SU-DHL-6 (cell line): ENCODE measurements around the gene TEX19.

Experiments used
- H2AFZ ChIP-seq: fragments of 200-600 bp; sonication (generic); 2 replicates; pipeline ENCODE4 v1.6.1; 2014; ENCODE audit warnings: low read depth, mild to moderate bottlenecking, moderate library complexity, mixed read lengths, antibody characterized with exemption, low read length; ENCODE audit not compliant: severe bottlenecking
- H3F3A ChIP-seq: fragments of 200-600 bp; shearing (Covaris generic); 2 replicates; pipeline ENCODE4 v1.6.0; 2016; ENCODE audit warnings: antibody characterized with exemption, mild to moderate bottlenecking; ENCODE audit not compliant: insufficient read depth
- H3K27ac ChIP-seq: fragments of 200-600 bp; sonication (generic); 2 replicates; pipeline ENCODE4 v1.5.1; 2016; ENCODE audit warnings: low read depth, mild to moderate bottlenecking, low read length, moderate library complexity, mixed read lengths
- H3K27me3 ChIP-seq: fragments of 200-600 bp; sonication (generic), shearing (Covaris generic); 2 replicates; pipeline ENCODE4 v1.6.0; 2014; ENCODE audit warnings: mild to moderate bottlenecking, low read length
- H3K36me3 ChIP-seq: fragments of 200-600 bp; sonication (generic); 2 replicates; pipeline ENCODE4 v1.6.1; 2014; ENCODE audit warnings: mild to moderate bottlenecking, low read length, mixed read lengths
- H3K4me2 ChIP-seq: fragments of 300-600, 200-600 bp; shearing (Covaris generic), sonication (generic); 2 replicates; pipeline ENCODE4 v1.6.0; 2014; ENCODE audit warnings: low read length, low read depth, mild to moderate bottlenecking; ENCODE audit not compliant: poor library complexity, severe bottlenecking
- H3K4me3 ChIP-seq: fragments of 200-600 bp; sonication (generic); 2 replicates; pipeline ENCODE4 v1.5.1; 2014; ENCODE audit warnings: antibody characterized with exemption, low read length, mild to moderate bottlenecking, mixed read lengths; ENCODE audit not compliant: insufficient read depth, poor library complexity, severe bottlenecking
- H3K79me2 ChIP-seq: fragments of 200-600 bp; sonication (generic); 2 replicates; pipeline ENCODE4 v1.6.1; 2014; ENCODE audit warnings: mild to moderate bottlenecking, low read length, moderate library complexity; ENCODE audit not compliant: insufficient read depth
- H3K9ac ChIP-seq: fragments of 200-600 bp; sonication (generic); 2 replicates; pipeline ENCODE4 v1.7.0; 2014; ENCODE audit warnings: mild to moderate bottlenecking, low read length
- H3K9me2 ChIP-seq: fragments of 200-600 bp; sonication (generic); replicated peaks from 2 replicates; pipeline ENCODE4 v1.6.1; 2014; ENCODE audit warnings: low read length; ENCODE audit not compliant: insufficient read depth
- H3K9me3 ChIP-seq: fragments of 200-600 bp; sonication (generic); 2 replicates; pipeline ENCODE4 v1.6.1; 2014; ENCODE audit warnings: low read length, mixed read lengths; ENCODE audit not compliant: insufficient read depth
- H4K20me1 ChIP-seq: fragments of 200-600 bp; sonication (generic); 2 replicates; pipeline ENCODE4 v1.6.1; 2014; ENCODE audit warnings: low read depth, mild to moderate bottlenecking, antibody characterized with exemption, low read length, moderate library complexity, mixed read lengths
- EZH2phosphoT487 ChIP-seq: fragments of 200-600 bp; sonication (generic), shearing (Covaris generic); conservative IDR thresholded peaks from 2 replicates; pipeline ENCODE4 v1.6.1; 2018; ENCODE audit warnings: mild to moderate bottlenecking, antibody characterized with exemption, low read length, moderate library complexity, mixed read lengths
- TF ChIP-seq, protein P1 (sequence below): fragments of 200-600 bp; sonication (generic); IDR thresholded peaks from one replicate; pipeline ENCODE4 v1.5.1; 2017; ENCODE audit warnings: antibody characterized with exemption, mild to moderate bottlenecking, low read length, moderate library complexity; ENCODE audit not compliant: insufficient read depth, poor library complexity, severe bottlenecking

TEX19 gene

DNA sequence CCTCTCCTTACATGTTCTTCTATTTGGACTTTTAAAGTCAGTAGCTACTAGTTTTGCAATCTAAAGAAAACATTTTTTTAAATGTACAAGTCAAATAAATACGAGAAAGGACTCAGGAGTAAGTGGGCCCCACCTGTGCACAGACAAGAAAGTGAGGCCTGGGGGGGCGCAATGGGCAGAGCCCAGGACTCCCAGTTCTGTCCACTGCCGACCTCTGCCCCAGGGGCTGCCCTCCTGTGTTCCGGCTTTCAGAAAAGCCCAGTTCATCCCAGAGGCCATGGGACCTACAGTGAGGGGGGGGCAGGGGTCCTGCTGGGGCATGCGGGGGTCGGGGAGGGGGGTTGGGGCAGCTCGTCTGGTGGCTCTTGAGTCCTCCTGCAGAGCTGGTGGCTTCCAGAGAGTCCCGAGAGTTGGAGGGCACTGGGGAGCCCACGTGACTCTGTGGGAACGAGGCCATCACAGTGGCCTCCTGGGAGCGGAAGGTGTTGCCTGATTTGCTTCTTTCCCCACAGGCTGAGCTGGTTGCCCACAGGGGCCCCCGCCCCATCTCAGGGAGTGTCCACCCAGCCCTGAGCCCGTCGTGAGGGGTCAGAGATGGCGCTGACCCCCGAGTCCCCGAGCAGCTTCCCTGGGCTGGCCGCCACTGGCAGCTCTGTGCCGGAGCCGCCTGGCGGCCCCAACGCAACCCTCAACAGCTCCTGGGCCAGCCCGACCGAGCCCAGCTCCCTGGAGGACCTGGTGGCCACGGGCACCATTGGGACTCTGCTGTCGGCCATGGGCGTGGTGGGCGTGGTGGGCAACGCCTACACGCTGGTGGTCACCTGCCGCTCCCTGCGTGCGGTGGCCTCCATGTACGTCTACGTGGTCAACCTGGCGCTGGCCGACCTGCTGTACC lies 14.9 kb downstream of the TEX19 start:
- Histone ChIP-seq H3K27me3 (no peaks in the 10 kb centered on the region), H3K4me2 (no peak overlapping the region), H3K9me3 (no peaks in the 10 kb centered on the region), H2AFZ (no peak overlapping the region), H3K36me3 (no peaks in the 10 kb centered on the region), H3K9ac (no peak overlapping the region), H3K27ac (no peak overlapping the region), H3F3A (no peaks in the 10 kb centered on the region), H3K79me2 (no peaks in the 10 kb centered on the region), H3K4me3 (no peak overlapping the region), H4K20me1 (no peaks in the 10 kb centered on the region), H3K9me2 (no peaks in the 10 kb centered on the region)
- TF ChIP-seq, protein P1, sequence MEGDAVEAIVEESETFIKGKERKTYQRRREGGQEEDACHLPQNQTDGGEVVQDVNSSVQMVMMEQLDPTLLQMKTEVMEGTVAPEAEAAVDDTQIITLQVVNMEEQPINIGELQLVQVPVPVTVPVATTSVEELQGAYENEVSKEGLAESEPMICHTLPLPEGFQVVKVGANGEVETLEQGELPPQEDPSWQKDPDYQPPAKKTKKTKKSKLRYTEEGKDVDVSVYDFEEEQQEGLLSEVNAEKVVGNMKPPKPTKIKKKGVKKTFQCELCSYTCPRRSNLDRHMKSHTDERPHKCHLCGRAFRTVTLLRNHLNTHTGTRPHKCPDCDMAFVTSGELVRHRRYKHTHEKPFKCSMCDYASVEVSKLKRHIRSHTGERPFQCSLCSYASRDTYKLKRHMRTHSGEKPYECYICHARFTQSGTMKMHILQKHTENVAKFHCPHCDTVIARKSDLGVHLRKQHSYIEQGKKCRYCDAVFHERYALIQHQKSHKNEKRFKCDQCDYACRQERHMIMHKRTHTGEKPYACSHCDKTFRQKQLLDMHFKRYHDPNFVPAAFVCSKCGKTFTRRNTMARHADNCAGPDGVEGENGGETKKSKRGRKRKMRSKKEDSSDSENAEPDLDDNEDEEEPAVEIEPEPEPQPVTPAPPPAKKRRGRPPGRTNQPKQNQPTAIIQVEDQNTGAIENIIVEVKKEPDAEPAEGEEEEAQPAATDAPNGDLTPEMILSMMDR: no peak
- no peak for TF ChIP-seq EZH2phosphoT487

- H3K4me2 ChIP-seq: no peak overlapping the region
- no peaks in the 10 kb centered on the region for H3F3A ChIP-seq
- H3K9me2 ChIP-seq: no peaks in the 10 kb centered on the region
- H3K79me2 ChIP-seq: no peaks in the 10 kb centered on the region
- no peaks in the 10 kb centered on the region for H3K36me3 ChIP-seq
- no peaks in the 10 kb centered on the region for H3K27me3 ChIP-seq
- TF ChIP-seq EZH2phosphoT487: no peak
- TF ChIP-seq, protein P1: no peak
- no peak overlapping the region for H2AFZ ChIP-seq
- H3K4me3 ChIP-seq: no peak overlapping the region
- H3K27ac ChIP-seq: no peak overlapping the region
- no peaks in the 10 kb centered on the region for H3K9me3 ChIP-seq
- H4K20me1 ChIP-seq: no peaks in the 10 kb centered on the region
- H3K9ac ChIP-seq: no peak overlapping the region
Observed at GRCh38 chr17:82374626-82375331, 15.7 kb downstream of the TEX19 start.

DNA sequence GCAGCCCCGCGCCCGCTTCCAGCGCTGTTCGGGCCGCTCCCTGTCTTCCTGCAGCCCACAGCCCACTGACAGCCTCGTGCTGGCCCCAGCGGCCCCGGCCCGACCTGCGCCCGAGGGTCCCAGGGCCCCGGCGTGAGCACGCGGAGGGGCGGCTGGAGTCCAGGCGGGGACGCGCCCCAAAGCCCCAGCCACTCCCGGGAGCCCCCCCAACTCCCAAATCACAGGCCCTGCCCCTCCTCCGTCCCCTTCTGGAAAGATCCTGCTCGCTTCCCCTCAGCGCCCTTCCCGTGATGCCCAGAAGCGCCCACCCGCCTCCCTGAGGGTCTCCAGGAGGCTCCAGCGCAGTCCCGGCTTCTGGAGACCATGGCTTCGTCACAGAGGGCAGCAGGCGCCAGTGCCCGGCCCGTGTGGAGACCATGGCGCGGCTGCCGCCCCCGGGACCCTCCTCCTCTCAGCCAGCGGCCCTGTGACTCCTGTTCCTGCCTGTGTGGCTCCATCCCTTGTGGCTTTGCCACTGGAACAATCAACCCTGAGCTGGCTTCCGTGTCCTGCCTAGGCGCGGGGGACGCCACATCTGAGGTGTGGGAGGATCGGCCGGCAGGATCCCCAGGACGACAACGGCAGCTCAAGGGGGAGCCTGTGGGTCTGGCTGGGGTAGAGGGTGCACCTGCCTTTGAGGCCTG lies 16.5 kb downstream of the TEX19 start:
- no peaks in the 10 kb centered on the region for H3F3A ChIP-seq
- no peaks in the 10 kb centered on the region for H3K36me3 ChIP-seq

More for the DNA sequence above, 16.5 kb downstream of the TEX19 start:
- Histone ChIP-seq H3K4me2 (no peak overlapping the region), H3K9ac (no peak overlapping the region), H2AFZ (no peak overlapping the region), H3K27me3 (no peaks in the 10 kb centered on the region), H3K4me3 (no peak overlapping the region), H4K20me1 (no peaks in the 10 kb centered on the region), H3K79me2 (no peaks in the 10 kb centered on the region), H3K9me2 (no peaks in the 10 kb centered on the region), H3K9me3 (no peaks in the 10 kb centered on the region), H3K27ac (no peak overlapping the region)
- TF ChIP-seq EZH2phosphoT487: no peak
